GM21619 (cell line): Measurements from ENCODE around the gene KCNH6.

Source experiments
- ATAC-seq: cut with Tn5 transposase; IDR thresholded peaks from one replicate; pipeline ENCODE4 v1.9.1; 2021; ENCODE audit not compliant: unreplicated experiment

KCNH6 gene

GRCh38 chr17:63506627-63507026 lies 16.5 kb upstream of the KCNH6 start:
- no peak for ATAC-seq

DNA sequence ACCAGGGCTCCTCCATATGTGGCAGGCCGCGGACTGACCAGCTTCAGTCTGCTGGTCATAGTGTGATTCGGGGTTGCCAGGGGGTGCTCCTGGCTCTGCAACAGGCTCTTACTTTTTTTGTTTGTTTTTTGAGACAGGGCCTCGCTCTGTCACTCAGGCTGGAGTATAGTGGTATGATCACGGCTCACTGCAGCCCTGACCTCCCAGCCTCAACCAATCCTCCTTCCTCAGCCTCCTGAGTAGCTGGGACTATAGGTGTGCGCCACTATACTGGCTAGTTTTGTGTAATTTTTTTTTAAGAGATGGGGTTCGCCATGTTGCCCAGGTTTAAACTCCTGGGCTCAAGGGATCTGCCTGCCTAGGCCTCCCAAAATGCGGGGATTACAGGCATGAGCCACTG lies 11.8 kb upstream of the KCNH6 start:
- ATAC-seq, result no peak

- ATAC-seq, result no peak
Measured at GRCh38 chr17:63512388-63512787, 10.8 kb upstream of the KCNH6 start.

DNA sequence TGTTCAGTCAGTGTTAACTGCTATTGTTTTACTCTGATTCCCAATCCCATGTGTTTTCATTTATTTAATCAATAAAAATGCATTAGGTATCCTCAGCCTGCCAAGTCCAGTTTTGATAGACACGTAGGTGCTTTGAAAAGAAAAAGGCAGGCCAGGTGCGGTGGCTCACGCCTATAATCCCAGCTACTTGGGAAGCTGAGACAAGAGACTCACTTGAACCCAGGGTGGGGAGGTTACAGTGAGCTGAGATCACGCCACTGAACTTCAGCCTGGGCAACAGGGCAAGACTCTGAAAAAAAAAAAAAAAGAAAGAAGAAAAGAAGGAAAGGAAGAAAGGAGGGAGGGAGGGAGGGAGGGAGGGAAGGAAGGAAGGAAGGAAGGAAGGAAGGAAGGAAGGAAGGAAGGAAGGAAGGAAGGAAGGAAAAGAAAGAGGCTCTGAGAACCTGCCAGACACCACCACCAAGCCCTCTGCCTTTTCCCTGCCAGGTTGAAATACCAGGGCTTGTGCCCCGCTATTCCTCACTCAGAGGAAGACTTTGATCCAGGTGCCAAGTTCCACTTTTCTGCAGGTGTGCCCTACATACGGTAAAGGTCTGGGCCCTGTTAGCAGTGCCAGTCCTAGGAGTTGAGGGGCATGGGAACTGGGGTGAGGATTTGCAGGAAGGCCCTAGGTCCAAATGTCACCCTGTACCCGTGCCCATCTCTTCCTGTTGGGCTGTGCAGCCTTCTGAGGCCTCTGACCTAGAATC lies 10.1 kb upstream of the KCNH6 start:
- ATAC-seq, result no peak

GRCh38 chr17:63514477-63514876 lies 8.7 kb upstream of the KCNH6 start:
- ATAC-seq, result no peak

GRCh38 chr17:63514974-63515373 lies 8.2 kb upstream of the KCNH6 start:
- no peak for ATAC-seq

DNA sequence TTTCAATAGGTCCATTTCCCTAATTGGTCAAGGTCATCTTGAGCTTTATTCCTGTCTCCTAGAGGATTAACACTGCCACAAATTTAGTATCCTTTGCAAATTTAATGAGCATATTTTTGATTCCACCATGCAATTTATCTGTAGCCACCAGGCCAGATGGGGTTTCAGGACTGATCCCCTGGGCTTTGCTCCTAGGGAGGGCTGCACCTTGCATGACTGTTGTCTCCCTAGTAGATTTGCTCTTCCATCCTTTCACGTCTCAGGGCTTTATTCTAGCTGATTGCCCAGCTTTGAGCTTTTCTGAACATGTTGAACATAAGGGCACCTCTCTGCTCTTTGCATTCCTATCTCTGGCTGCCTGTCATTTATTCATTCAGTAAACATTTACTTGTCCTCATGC lies 7.7 kb upstream of the KCNH6 start:
- ATAC-seq, result no peak

GRCh38 chr17:63516910-63517824 lies 6.0 kb upstream of the KCNH6 start:
- no peak for ATAC-seq

DNA sequence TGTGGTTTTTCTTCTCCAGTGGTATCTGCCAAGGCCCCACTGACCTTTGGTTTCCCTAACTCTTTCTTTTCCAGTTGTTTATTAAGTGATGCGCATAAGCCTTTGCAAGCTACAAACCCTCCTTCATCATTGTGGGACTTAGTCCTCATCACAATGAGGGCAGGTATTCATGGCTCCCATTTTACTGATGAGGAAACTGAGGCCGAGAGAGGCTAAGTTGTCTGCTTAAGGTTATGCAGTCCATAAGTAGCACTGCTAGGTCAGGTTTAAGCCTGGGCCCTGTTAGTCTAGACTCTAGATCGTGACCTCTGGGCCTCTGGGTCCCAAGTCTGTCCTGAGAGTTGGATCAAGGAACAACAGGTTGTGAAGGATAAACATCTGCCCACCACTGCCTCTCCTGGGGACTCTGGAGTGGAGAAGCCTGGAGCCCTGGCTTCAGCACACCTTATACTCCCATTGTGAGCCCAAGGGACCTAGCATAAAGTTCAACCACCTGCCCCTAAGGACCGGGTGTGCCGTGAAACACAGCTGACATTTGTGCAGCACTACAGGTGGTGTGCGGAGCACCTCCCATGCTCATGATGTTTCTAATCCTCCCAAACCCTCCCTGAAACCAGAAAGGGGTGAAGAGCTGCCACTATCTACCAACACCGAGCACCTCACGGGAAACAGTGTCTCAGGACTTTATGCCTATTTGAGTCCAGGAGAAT lies 5.2 kb upstream of the KCNH6 start:
- ATAC-seq, result no peak

DNA sequence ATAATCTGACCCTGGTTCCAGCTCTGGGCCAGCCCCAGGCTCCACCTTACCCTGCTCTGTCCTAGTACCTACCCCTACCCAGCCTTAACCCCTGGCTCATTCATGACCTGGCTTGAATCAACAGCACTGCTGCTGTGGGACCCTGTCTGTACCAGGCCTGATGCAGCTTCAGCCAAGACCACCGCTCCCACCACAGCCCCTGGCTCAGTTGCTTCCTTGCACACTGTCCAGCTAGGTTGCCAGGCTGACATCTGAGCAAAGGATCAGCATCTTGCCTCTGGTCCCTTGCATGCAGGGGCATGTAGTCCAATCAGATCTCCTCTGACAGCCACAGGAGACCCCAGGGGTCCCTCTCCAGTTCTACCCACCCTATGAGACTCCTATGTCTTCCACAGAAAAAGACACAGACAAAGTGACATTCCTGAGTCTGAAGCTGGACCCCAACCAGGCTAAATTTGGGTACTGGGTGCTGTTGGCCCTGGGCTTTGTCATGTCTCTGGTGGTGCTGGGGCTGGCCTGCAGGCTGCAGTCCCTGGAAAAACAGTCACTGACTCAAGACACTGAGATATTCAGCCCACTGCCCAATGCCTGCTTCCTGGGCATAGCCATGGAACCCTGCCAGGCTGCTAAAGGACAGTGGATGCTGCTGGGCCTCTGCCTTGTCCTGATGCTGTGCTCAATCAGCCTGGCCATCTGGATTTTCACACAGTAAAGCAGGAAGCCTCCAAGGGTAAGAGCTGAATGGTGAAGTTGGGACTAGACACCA lies 3.9 kb upstream of the KCNH6 start:
- ATAC-seq, result no peak

- no peak for ATAC-seq
Measured at GRCh38 chr17:63519972-63520882, 2.9 kb upstream of the KCNH6 start.

DNA sequence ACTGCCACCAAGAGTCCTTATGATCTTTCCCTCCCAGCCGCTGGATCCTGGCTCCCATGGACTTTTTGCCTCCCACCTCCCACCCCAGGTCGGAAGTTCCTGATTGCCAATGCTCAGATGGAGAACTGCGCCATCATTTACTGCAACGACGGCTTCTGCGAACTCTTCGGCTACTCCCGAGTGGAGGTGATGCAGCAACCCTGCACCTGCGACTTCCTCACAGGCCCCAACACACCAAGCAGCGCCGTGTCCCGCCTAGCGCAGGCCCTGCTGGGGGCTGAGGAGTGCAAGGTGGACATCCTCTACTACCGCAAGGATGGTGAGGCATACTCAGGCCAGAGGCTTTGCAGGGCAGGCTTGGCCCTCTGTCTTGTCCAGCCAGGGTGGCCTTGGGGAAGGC lies 893 bp downstream of the KCNH6 start:
- ATAC-seq, result no peak

- ATAC-seq, result no peak
Measured at GRCh38 chr17:63525190-63525946, 2.2 kb downstream of the KCNH6 start.

- no peak for ATAC-seq
Measured at GRCh38 chr17:63526861-63527260, 3.7 kb downstream of the KCNH6 start.

- no peak for ATAC-seq
Measured at GRCh38 chr17:63528183-63528582, 5.0 kb downstream of the KCNH6 start.

- ATAC-seq, result no peak
Measured at GRCh38 chr17:63529711-63530556, 6.8 kb downstream of the KCNH6 start.

- no peak for ATAC-seq
Measured at GRCh38 chr17:63530557-63531021, 7.4 kb downstream of the KCNH6 start.
